Karpas-422 (cell line): Measurements from ENCODE around the gene DDX3X. TPM values are rescaled to one million over a fixed set of nuclear protein-coding genes. Genes with fewer than 3 reads are reported as not detected.
"Not testable (repeated sequence)": the region's sequence is repeated elsewhere in the genome, so short reads cannot be mapped to it uniquely, and the experiment has no call there.

Experiments used
- DNase-seq: peaks from one replicate; pipeline ENCODE4 v3.0.0-alpha.2; 2015
- H2AFZ ChIP-seq: fragments of 200-600 bp; sonication (generic); 2 replicates; pipeline ENCODE4 v1.6.1; 2014; ENCODE audit warnings: antibody characterized with exemption, low read length, mixed read lengths
- H3K27ac ChIP-seq: fragments of 200-600 bp; sonication (generic); 2 replicates; pipeline ENCODE4 v1.5.1; 2014; ENCODE audit warnings: mild to moderate bottlenecking, low read length, moderate library complexity
- H3K27me3 ChIP-seq: fragments of 200-600 bp; sonication (generic); 2 replicates; pipeline ENCODE4 v1.6.1; 2014; ENCODE audit warnings: low read length, mixed read lengths
- H3K36me3 ChIP-seq: fragments of 200-600 bp; sonication (generic); 2 replicates; pipeline ENCODE4 v1.6.1; 2014; ENCODE audit warnings: low read length, mixed read lengths; ENCODE audit not compliant: insufficient read depth
- H3K4me1 ChIP-seq: fragments of 200-600 bp; sonication (generic); 2 replicates; pipeline ENCODE4 v1.6.1; 2014; ENCODE audit warnings: mild to moderate bottlenecking, low read length, mixed read lengths
- H3K4me2 ChIP-seq: fragments of 200-600 bp; sonication (generic); 2 replicates; pipeline ENCODE4 v1.6.1; 2014; ENCODE audit warnings: low read length, low read depth, mild to moderate bottlenecking; ENCODE audit not compliant: poor library complexity, severe bottlenecking
- H3K4me3 ChIP-seq: fragments of 200-600 bp; sonication (generic); 2 replicates; pipeline ENCODE4 v1.5.1; 2014; ENCODE audit warnings: mild to moderate bottlenecking, antibody characterized with exemption, low read length, mixed read lengths
- H3K79me2 ChIP-seq: fragments of 200-600 bp; sonication (generic); 2 replicates; pipeline ENCODE4 v1.6.1; 2014; ENCODE audit warnings: mild to moderate bottlenecking, low read length, mixed read lengths
- H3K9ac ChIP-seq: fragments of 200-600 bp; sonication (generic); 2 replicates; pipeline ENCODE4 v1.6.0; 2014; ENCODE audit warnings: low read length
- H3K9me2 ChIP-seq: fragments of 200-600 bp; sonication (generic), shearing (Covaris generic); replicated peaks from 2 replicates; pipeline ENCODE4 v1.6.0; 2014; ENCODE audit warnings: mild to moderate bottlenecking, low read length, moderate library complexity; ENCODE audit not compliant: insufficient read depth
- H3K9me3 ChIP-seq: fragments of 300-700, 200-600 bp; sonication (generic); 2 replicates; pipeline ENCODE4 v1.6.1; 2014; ENCODE audit warnings: low read length, mixed read lengths
- H4K20me1 ChIP-seq: fragments of 200-600 bp; sonication (generic); 2 replicates; pipeline ENCODE4 v1.6.1; 2014; ENCODE audit warnings: mild to moderate bottlenecking, antibody characterized with exemption, low read length, low read depth; ENCODE audit not compliant: insufficient read depth
- total RNA-seq: library from RNA; depleted of rRNA; stranded (reverse); fragments of >200 nt; shearing (Covaris generic); gene quantifications from 2 replicates; pipeline ENCODE4 v1.2.3, GENCODE V29; 2014; ENCODE audit warnings: low replicate concordance

Gene DDX3X
- total RNA-seq, 1 experiment from 2014 or later, result 198 TPM

GRCh38 chrX:41352329-41352838, 18.4 kb downstream of the DDX3X start:
- peaks cover 22% of the 10 kb centered on the region for H3K36me3 ChIP-seq
- no peak overlapping the region for H3K9ac ChIP-seq
- no peaks in the 10 kb centered on the region for H3K9me2 ChIP-seq
- H2AFZ ChIP-seq, result no peak overlapping the region
- H3K27me3 ChIP-seq, result no peaks in the 10 kb centered on the region
- peaks cover 7% of the 10 kb centered on the region for H3K4me1 ChIP-seq
- DNase-seq, result no peak
- peaks cover 7% of the 10 kb centered on the region for H4K20me1 ChIP-seq
- H3K9me3 ChIP-seq, result no peaks in the 10 kb centered on the region
- H3K79me2 ChIP-seq, result no peaks in the 10 kb centered on the region
- H3K4me2 ChIP-seq, result no peak overlapping the region
- no peak overlapping the region for H3K4me3 ChIP-seq
- H3K27ac ChIP-seq, result no peak overlapping the region

- Histone ChIP-seq H3K4me3 (no peak overlapping the region), H3K9ac (no peak overlapping the region), H3K79me2 (no peaks in the 10 kb centered on the region), H3K4me1 (peaks cover 7% of the 10 kb centered on the region), H3K27ac (no peak overlapping the region), H3K9me2 (no peaks in the 10 kb centered on the region), H4K20me1 (peaks cover 5% of the 10 kb centered on the region; the same call in 1 of the 2 replicates), H3K27me3 (no peaks in the 10 kb centered on the region), H3K9me3 (no peaks in the 10 kb centered on the region), H3K4me2 (no peak overlapping the region), H3K36me3 (peaks cover 7% of the 10 kb centered on the region; the same call in 1 of the 2 replicates), H2AFZ (no peak overlapping the region)
- no peak for DNase-seq
These were observed 20.0 kb downstream of the DDX3X start for GRCh38 chrX:41353985-41354384.

GRCh38 chrX:41369152-41369551, 35.2 kb downstream of the DDX3X start:
- no peak for DNase-seq
- Histone ChIP-seq H4K20me1 (no peaks in the 10 kb centered on the region), H3K9ac (no peak overlapping the region), H3K36me3 (no peaks in the 10 kb centered on the region), H3K4me2 (no peak overlapping the region), H3K9me3 (no peaks in the 10 kb centered on the region), H3K4me3 (no peak overlapping the region), H3K79me2 (no peaks in the 10 kb centered on the region), H3K27ac (no peak overlapping the region), H3K4me1 (no peaks in the 10 kb centered on the region), H3K9me2 (no peaks in the 10 kb centered on the region), H3K27me3 (no peaks in the 10 kb centered on the region), H2AFZ (no peak overlapping the region)

GRCh38 chrX:41371575-41371974, 37.6 kb downstream of the DDX3X start:
- H3K79me2 ChIP-seq, H3K4me1 ChIP-seq, H3K27me3 ChIP-seq, H4K20me1 ChIP-seq, H2AFZ ChIP-seq, H3K27ac ChIP-seq, H3K36me3 ChIP-seq, H3K4me2 ChIP-seq, H3K9ac ChIP-seq, DNase-seq, H3K9me2 ChIP-seq, H3K4me3 ChIP-seq, H3K9me3 ChIP-seq: not testable (repeated sequence)

- H3K4me2 ChIP-seq, result no peak overlapping the region
- no peaks in the 10 kb centered on the region for H3K9me3 ChIP-seq
- H3K4me3 ChIP-seq, result no peak overlapping the region
- DNase-seq, result no peak
- H3K79me2 ChIP-seq, result no peaks in the 10 kb centered on the region
- no peaks in the 10 kb centered on the region for H3K9me2 ChIP-seq
- H3K36me3 ChIP-seq, result no peaks in the 10 kb centered on the region
- H4K20me1 ChIP-seq, result no peaks in the 10 kb centered on the region
- no peak overlapping the region for H2AFZ ChIP-seq
- no peaks in the 10 kb centered on the region for H3K27me3 ChIP-seq
- H3K27ac ChIP-seq, result no peak overlapping the region
- no peaks in the 10 kb centered on the region for H3K4me1 ChIP-seq
- H3K9ac ChIP-seq, result no peak overlapping the region
These were observed 40.1 kb downstream of the DDX3X start for GRCh38 chrX:41373989-41374606.

GRCh38 chrX:41377624-41378023, 43.7 kb downstream of the DDX3X start:
- no peak overlapping the region for H3K9ac ChIP-seq
- DNase-seq, result no peak
- H3K9me3 ChIP-seq, result no peaks in the 10 kb centered on the region
- H3K27ac ChIP-seq, result no peak overlapping the region
- no peak overlapping the region for H2AFZ ChIP-seq
- no peaks in the 10 kb centered on the region for H4K20me1 ChIP-seq
- H3K36me3 ChIP-seq, result no peaks in the 10 kb centered on the region
- no peaks in the 10 kb centered on the region for H3K79me2 ChIP-seq
- no peak overlapping the region for H3K4me2 ChIP-seq
- H3K9me2 ChIP-seq, result no peaks in the 10 kb centered on the region
- no peaks in the 10 kb centered on the region for H3K27me3 ChIP-seq
- H3K4me1 ChIP-seq, result no peaks in the 10 kb centered on the region
- H3K4me3 ChIP-seq, result no peak overlapping the region

GRCh38 chrX:41381685-41382084, 47.7 kb downstream of the DDX3X start:
- no peaks in the 10 kb centered on the region for H3K79me2 ChIP-seq
- H3K4me1 ChIP-seq, result no peaks in the 10 kb centered on the region
- H3K27me3 ChIP-seq, result no peaks in the 10 kb centered on the region
- no peaks in the 10 kb centered on the region for H4K20me1 ChIP-seq
- H3K36me3 ChIP-seq, result no peaks in the 10 kb centered on the region
- H2AFZ ChIP-seq, result no peak overlapping the region
- no peaks in the 10 kb centered on the region for H3K9me3 ChIP-seq
- H3K9ac ChIP-seq, result no peak overlapping the region
- no peak for DNase-seq
- no peaks in the 10 kb centered on the region for H3K9me2 ChIP-seq
- H3K27ac ChIP-seq, result no peak overlapping the region
- H3K4me3 ChIP-seq, result no peak overlapping the region
- H3K4me2 ChIP-seq, result no peak overlapping the region

- Histone ChIP-seq H3K9me3 (no peaks in the 10 kb centered on the region), H2AFZ (no peak overlapping the region), H3K27ac (no peak overlapping the region), H3K4me3 (no peak overlapping the region), H3K9ac (no peak overlapping the region), H3K4me2 (no peak overlapping the region), H3K36me3 (no peaks in the 10 kb centered on the region), H4K20me1 (no peaks in the 10 kb centered on the region), H3K79me2 (no peaks in the 10 kb centered on the region), H3K4me1 (no peaks in the 10 kb centered on the region), H3K27me3 (no peaks in the 10 kb centered on the region), H3K9me2 (no peaks in the 10 kb centered on the region)
- DNase-seq, result no peak
These were observed 49.0 kb downstream of the DDX3X start for GRCh38 chrX:41382714-41383645.
